ENCODE data around the gene GAPDHS. TPM values are rescaled to one million over a fixed set of nuclear protein-coding genes. Genes with fewer than 3 reads are reported as not detected.

The GAPDHS gene
- total and polyA plus RNA-seq, 4 donors = not detected

- no peaks in the 10 kb centered on the region for H3K9me3 ChIP-seq (ENCODE audit: control insufficient read depth in 4 of 4, low read length in 3 of 4)
- H3K4me3 ChIP-seq (ENCODE audit: low read depth in 1 of 3, low read length in 3 of 3) = no peak overlapping the region
- DNase-seq (ENCODE audit: low spot score) = no peak
- TF ChIP-seq EGR1 (IDR thresholded peaks at IDR 0.05; ENCODE audit: low read depth in 2 of 2) = no peak
- TF ChIP-seq YY1 (IDR thresholded peaks at IDR 0.05) = no peak
- TF ChIP-seq CTCF (IDR thresholded peaks at IDR 0.05; ENCODE audit: low read depth, low read length, missing input control) = no peak
- TF ChIP-seq, protein P1, sequence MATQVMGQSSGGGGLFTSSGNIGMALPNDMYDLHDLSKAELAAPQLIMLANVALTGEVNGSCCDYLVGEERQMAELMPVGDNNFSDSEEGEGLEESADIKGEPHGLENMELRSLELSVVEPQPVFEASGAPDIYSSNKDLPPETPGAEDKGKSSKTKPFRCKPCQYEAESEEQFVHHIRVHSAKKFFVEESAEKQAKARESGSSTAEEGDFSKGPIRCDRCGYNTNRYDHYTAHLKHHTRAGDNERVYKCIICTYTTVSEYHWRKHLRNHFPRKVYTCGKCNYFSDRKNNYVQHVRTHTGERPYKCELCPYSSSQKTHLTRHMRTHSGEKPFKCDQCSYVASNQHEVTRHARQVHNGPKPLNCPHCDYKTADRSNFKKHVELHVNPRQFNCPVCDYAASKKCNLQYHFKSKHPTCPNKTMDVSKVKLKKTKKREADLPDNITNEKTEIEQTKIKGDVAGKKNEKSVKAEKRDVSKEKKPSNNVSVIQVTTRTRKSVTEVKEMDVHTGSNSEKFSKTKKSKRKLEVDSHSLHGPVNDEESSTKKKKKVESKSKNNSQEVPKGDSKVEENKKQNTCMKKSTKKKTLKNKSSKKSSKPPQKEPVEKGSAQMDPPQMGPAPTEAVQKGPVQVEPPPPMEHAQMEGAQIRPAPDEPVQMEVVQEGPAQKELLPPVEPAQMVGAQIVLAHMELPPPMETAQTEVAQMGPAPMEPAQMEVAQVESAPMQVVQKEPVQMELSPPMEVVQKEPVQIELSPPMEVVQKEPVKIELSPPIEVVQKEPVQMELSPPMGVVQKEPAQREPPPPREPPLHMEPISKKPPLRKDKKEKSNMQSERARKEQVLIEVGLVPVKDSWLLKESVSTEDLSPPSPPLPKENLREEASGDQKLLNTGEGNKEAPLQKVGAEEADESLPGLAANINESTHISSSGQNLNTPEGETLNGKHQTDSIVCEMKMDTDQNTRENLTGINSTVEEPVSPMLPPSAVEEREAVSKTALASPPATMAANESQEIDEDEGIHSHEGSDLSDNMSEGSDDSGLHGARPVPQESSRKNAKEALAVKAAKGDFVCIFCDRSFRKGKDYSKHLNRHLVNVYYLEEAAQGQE (IDR thresholded peaks at IDR 0.05) = no peak
- no peak for TF ChIP-seq RXRA (IDR thresholded peaks at IDR 0.05)
- TF ChIP-seq JUND (IDR thresholded peaks at IDR 0.05) = no peak
- no peak for TF ChIP-seq GABPA (IDR thresholded peaks at IDR 0.05 in 1 of 2, conservative IDR thresholded peaks at IDR 0.05 in 1 of 2)
- TF ChIP-seq HNF4A (conservative IDR thresholded peaks at IDR 0.05) = no peak
- TF ChIP-seq TAF1 (conservative IDR thresholded peaks at IDR 0.05) = no peak
- TF ChIP-seq RAD21 (IDR thresholded peaks at IDR 0.05) = no peak
- peak overlapping the region in 1 of 2 donors; percentile 52 for H3K9ac ChIP-seq (ENCODE audit: low read depth in 1 of 2, low read length in 2 of 2)
- peaks cover 0 to 16% (median 7%) of the 10 kb centered on the region in 4 donors for H3K4me1 ChIP-seq (ENCODE audit: control insufficient read depth in 4 of 4, insufficient read depth in 4 of 4, low read length in 3 of 4)
- 39% methylated on average over 12 of the region's 12 CpGs for WGBS
- H3K36me3 ChIP-seq (ENCODE audit: control insufficient read depth in 4 of 4, insufficient read depth in 3 of 4, low read depth in 1 of 4, low read length in 3 of 4) = peaks cover 0 to 1% (median 0%) of the 10 kb centered on the region in 4 donors
- H3K27ac ChIP-seq (ENCODE audit: low read depth in 1 of 2, low read length in 2 of 2) = no peak overlapping the region
- no peaks in the 10 kb centered on the region for H3K27me3 ChIP-seq (ENCODE audit: control insufficient read depth in 4 of 4, insufficient read depth in 4 of 4, low read length in 3 of 4)
Observed at GRCh38 chr19:35509018-35509652, 24.1 kb upstream of the GAPDHS start.

- Histone ChIP-seq H3K9ac (ENCODE audit: low read depth in 1 of 2, low read length in 2 of 2) (peak overlapping the region in 1 of 2 donors; percentile 43), H3K36me3 (ENCODE audit: control insufficient read depth in 4 of 4, insufficient read depth in 3 of 4, low read depth in 1 of 4, low read length in 3 of 4) (peaks cover 0 to 1% (median 0%) of the 10 kb centered on the region in 4 donors), H3K4me1 (ENCODE audit: control insufficient read depth in 4 of 4, insufficient read depth in 4 of 4, low read length in 3 of 4) (peaks cover 0 to 16% (median 7%) of the 10 kb centered on the region in 4 donors), H3K27me3 (ENCODE audit: control insufficient read depth in 4 of 4, insufficient read depth in 4 of 4, low read length in 3 of 4) (no peaks in the 10 kb centered on the region), H3K27ac (ENCODE audit: low read depth in 1 of 2, low read length in 2 of 2) (no peak overlapping the region), H3K4me3 (ENCODE audit: low read depth in 1 of 3, low read length in 3 of 3) (peak overlapping the region in 2 of 3 donors; percentile 39 to 49), H3K9me3 (ENCODE audit: control insufficient read depth in 4 of 4, low read length in 3 of 4) (no peaks in the 10 kb centered on the region)
- 2% methylated on average over 39 of the region's 39 CpGs for WGBS
- TF ChIP-seq RAD21 (IDR thresholded peaks at IDR 0.05) = peak; percentile 67 to 81
- TF ChIP-seq, protein P2, sequence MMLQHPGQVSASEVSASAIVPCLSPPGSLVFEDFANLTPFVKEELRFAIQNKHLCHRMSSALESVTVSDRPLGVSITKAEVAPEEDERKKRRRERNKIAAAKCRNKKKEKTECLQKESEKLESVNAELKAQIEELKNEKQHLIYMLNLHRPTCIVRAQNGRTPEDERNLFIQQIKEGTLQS (IDR thresholded peaks at IDR 0.05) = no peak
- no peak for TF ChIP-seq FOXA2 (IDR thresholded peaks at IDR 0.05)
- TF ChIP-seq, protein P1 (IDR thresholded peaks at IDR 0.05) = no peak
- no peak for TF ChIP-seq SP1 (IDR thresholded peaks at IDR 0.05)
- peak; percentile 85 for TF ChIP-seq CTCF (IDR thresholded peaks at IDR 0.05; ENCODE audit: low read depth, low read length, missing input control)
- peak; percentile 84 for DNase-seq (ENCODE audit: low spot score)
Observed at GRCh38 chr19:35509861-35510625, 23.2 kb upstream of the GAPDHS start.

All from liver (tissue), 9 donors.